WTC11 (cell line): Measurements from ENCODE around the gene NRXN2. TPM values are rescaled to one million over a fixed set of nuclear protein-coding genes. Genes with fewer than 3 reads are reported as not detected.

Experiments
- ATAC-seq: fragments of 200-7000 bp; cut with Tn5 transposase; 2 replicates; pipeline ENCODE4 v1.10.0; 2021; ENCODE audit warnings: mild to moderate bottlenecking, moderate library complexity
- CTCF ChIA-PET: fragments of 300-600 bp; sonication (Branson Sonifier 250); formaldehyde crosslinking; loops from one replicate; lab custom pipeline; 2021; ENCODE audit warnings: antibody characterized with exemption; lab: Charles Lee
- POLR2A ChIA-PET: fragments of 350-600 bp; sonication (Branson Sonifier 250); formaldehyde crosslinking; loops from one replicate; lab custom pipeline; 2021; ENCODE audit warnings: antibody characterized with exemption; lab: Charles Lee
- DNase-seq: peaks from one replicate; pipeline ENCODE4 v3.0.0; 2021; ENCODE audit warnings: low spot score
- H3K27ac Mint-ChIP-seq: 2 replicates; pipeline ENCODE4 v1.8.0; 2021; ENCODE audit warnings: mixed read lengths
- H3K27me3 Mint-ChIP-seq: 2 replicates; pipeline ENCODE4 v1.8.0; 2021; ENCODE audit warnings: low read depth, mild to moderate bottlenecking, moderate library complexity, mixed read lengths
- H3K36me3 Mint-ChIP-seq: 2 replicates; pipeline ENCODE4 v1.8.0; 2021; ENCODE audit warnings: mixed read lengths
- H3K4me1 Mint-ChIP-seq: 2 replicates; pipeline ENCODE4 v1.8.0; 2022; ENCODE audit warnings: mixed read lengths
- H3K4me3 Mint-ChIP-seq: 2 replicates; pipeline ENCODE4 v1.8.0; 2021; ENCODE audit warnings: mild to moderate bottlenecking, moderate library complexity, mixed read lengths
- H3K9me3 Mint-ChIP-seq: 2 replicates; pipeline ENCODE4 v1.8.0; 2021; ENCODE audit warnings: mixed read lengths
- ARID4B ChIP-seq: sonication (generic); formaldehyde crosslinking; IDR thresholded peaks from 2 replicates; pipeline ENCODE4 v1.8.0; 2023; ENCODE audit warnings: missing genetic modification reagents, mild to moderate bottlenecking, borderline replicate concordance
- E2F4 ChIP-seq: sonication (generic); formaldehyde crosslinking; IDR thresholded peaks from 2 replicates; pipeline ENCODE4 v1.8.1; 2022; ENCODE audit warnings: low read depth, mild to moderate bottlenecking, moderate library complexity, missing genetic modification reagents, borderline replicate concordance
- FOXP1 ChIP-seq: sonication (generic); formaldehyde crosslinking; IDR thresholded peaks from 2 replicates; pipeline ENCODE4 v1.8.0; 2022; ENCODE audit warnings: missing genetic modification reagents, mild to moderate bottlenecking, moderate library complexity, borderline replicate concordance
- KAT7 ChIP-seq: sonication (generic); formaldehyde crosslinking; IDR thresholded peaks from 2 replicates; pipeline ENCODE4 v1.8.1; 2023; ENCODE audit warnings: missing genetic modification reagents, mild to moderate bottlenecking, borderline replicate concordance
- MAX ChIP-seq: sonication (generic); formaldehyde crosslinking; IDR thresholded peaks from 2 replicates; pipeline ENCODE4 v1.8.0; 2022; ENCODE audit warnings: mild to moderate bottlenecking, missing genetic modification reagents
- SMAD4 ChIP-seq: sonication (generic); formaldehyde crosslinking; IDR thresholded peaks from 2 replicates; pipeline ENCODE4 v1.8.0; 2022; ENCODE audit warnings: mild to moderate bottlenecking, missing genetic modification reagents
- SOX15 ChIP-seq: fragments of 250-450 bp; sonication (Bioruptor Pico); IDR thresholded peaks from 2 replicates; pipeline ENCODE4 v1.9.0; 2021; ENCODE audit warnings: mild to moderate bottlenecking
- TEAD1 ChIP-seq: sonication (generic); formaldehyde crosslinking; IDR thresholded peaks from 2 replicates; pipeline ENCODE4 v1.8.0; 2022; ENCODE audit warnings: mild to moderate bottlenecking, missing genetic modification reagents
- TP53 ChIP-seq: sonication (generic); formaldehyde crosslinking; IDR thresholded peaks from 2 replicates; pipeline ENCODE4 v1.8.1; 2023; ENCODE audit warnings: mild to moderate bottlenecking, missing genetic modification reagents
- ZNF396 ChIP-seq: fragments of 250-450 bp; sonication (Bioruptor Pico); IDR thresholded peaks from 2 replicates; pipeline ENCODE4 v1.8.0; 2021; ENCODE audit warnings: mild to moderate bottlenecking, moderate library complexity, borderline replicate concordance
- total RNA-seq: library from RNA; stranded (reverse); gene quantifications from 3 replicates; pipeline ENCODE4 v1.2.3, GENCODE V29; 2021

The NRXN2 gene
- total RNA-seq, 1 experiment from 2014 or later = 8.6 TPM

- no peak for TF ChIP-seq E2F4 (CRISPR knock-in tag)
These were observed 20.0 kb upstream of the NRXN2 start (continued) for GRCh38 chr11:64742889-64743590.

- peak; percentile 54 for DNase-seq
- POLR2A ChIA-PET = interaction anchor here (1.0 to 1.5 kb wide), 4 partner anchors 18 to 36 kb away, joined by 3 to 6 read pairs (median 4); partner anchors contain the start of genes PYGM and SF1
- peaks cover 37% of the 10 kb centered on the region for H3K27me3 Mint-ChIP-seq
These were observed 19.3 kb upstream of the NRXN2 start for GRCh38 chr11:64742087-64742888.

More at GRCh38 chr11:64742087-64742888, 19.3 kb upstream of the NRXN2 start:
- peak; percentile 2 for ATAC-seq
- peak overlapping the region; percentile 74 for H3K4me3 Mint-ChIP-seq
- H3K4me1 Mint-ChIP-seq = peaks cover 39% of the 10 kb centered on the region
- no peak overlapping the region for H3K27ac Mint-ChIP-seq
- TF ChIP-seq TP53 (CRISPR knock-in tag) (0 out of 2 replicates have a peak, but pooled peaks have one; percentile 60), SOX15 (no peak), KAT7 (CRISPR knock-in tag) (no peak), MAX (CRISPR knock-in tag) (peak; percentile 58; the same call in 1 of the 2 replicates), TEAD1 (peak; percentile 40; the same call in 1 of the 2 replicates), ZNF396 (CRISPR knock-in tag) (no peak), FOXP1 (CRISPR knock-in tag) (0 out of 2 replicates have a peak, but pooled peaks have one; percentile 19), ARID4B (peak; percentile 21; the same call in 1 of the 2 replicates), E2F4 (CRISPR knock-in tag) (0 out of 2 replicates have a peak, but pooled peaks have one; percentile 22), SMAD4 (CRISPR knock-in tag) (peak; percentile 17; the same call in 1 of the 2 replicates)
- 0 out of 2 replicates have a peak, but pooled peaks cover 4% of the 10 kb centered on the region for H3K36me3 Mint-ChIP-seq
- CTCF ChIA-PET = interaction anchor here (0.6 to 8.6 kb wide), 37 partner anchors 9 to 774 kb away, joined by 3 to 150 read pairs (median 6); partner anchors contain the start of genes BATF2, NRXN2, PYGM and SF1
- H3K9me3 Mint-ChIP-seq = no peaks in the 10 kb centered on the region
